GM12878 (cell line): ENCODE data around the gene NAB1. TPM values are rescaled to one million over a fixed set of nuclear protein-coding genes. Genes with fewer than 3 reads are reported as not detected.

Source experiments
- ATAC-seq: fragments of 200-7000 bp; cut with Tn5 transposase; 3 replicates; pipeline ENCODE4 v1.9.1; 2020; ENCODE audit warnings: mild to moderate bottlenecking, moderate library complexity
- BruUV-seq: library from RNA; stranded (reverse); fragments of 400-500 nt; replicated peaks from 2 replicates; lab custom pipeline; 2021; lab: Mats Ljungman, UMichigan
- CTCF ChIA-PET: fragments of 300-600 bp; sonication (Branson Sonifier 250); formaldehyde crosslinking; extraction: SDS; loops from one replicate; lab custom pipeline; 2021; ENCODE audit warnings: inconsistent platforms; lab: Yijun Ruan, JAX
- POLR2A ChIA-PET: fragments of 350-600 bp; formaldehyde crosslinking; extraction: SDS; loops from one replicate; lab custom pipeline; 2021; ENCODE audit warnings: inconsistent platforms; lab: Charles Lee
- RAD21 ChIA-PET: fragments of 300-600 bp; sonication (Branson Sonifier 250); formaldehyde crosslinking; loops from one replicate; lab custom pipeline; 2023; ENCODE audit warnings: antibody characterized with exemption; ENCODE audit not compliant: unreplicated experiment; lab: Charles Lee
- SMC1A ChIA-PET: fragments of 300-600 bp; sonication (Branson Sonifier 250); formaldehyde crosslinking; loops from one replicate; lab custom pipeline; 2023; ENCODE audit not compliant: unreplicated experiment, uncharacterized antibody; lab: Charles Lee
- DNase-seq: peaks from one replicate; pipeline ENCODE4 v3.0.0-alpha.2; 2011; ENCODE audit warnings: low read depth, low spot score
- FAIRE-seq: peaks from 3 replicates; lab custom pipeline; 2011; peaks lifted over from hg19 to GRCh38; lab: Jason Lieb, UNC
- H2AFZ ChIP-seq: 2 replicates; pipeline ENCODE4 v1.6.0; 2011; ENCODE audit warnings: low read depth, low read length, control low read depth; ENCODE audit not compliant: control insufficient read depth
- H3K27ac ChIP-seq: 2 replicates; pipeline ENCODE4 v1.5.1; 2011; ENCODE audit warnings: control low read depth; ENCODE audit not compliant: control insufficient read depth, insufficient read depth
- H3K27me3 ChIP-seq, 2 experiments: replicated peaks in 1 of 2; 2 replicates each; pipeline versions ENCODE4 v1.6.0 to v1.6.1; 2011; ENCODE audit warnings: low read length in 1 of 2; ENCODE audit not compliant: control insufficient read depth in 2 of 2, insufficient read depth in 2 of 2
- H3K36me3 ChIP-seq, 2 experiments: 2 replicates each; pipeline ENCODE4 v1.5.1; 2011; ENCODE audit warnings: low read length in 1 of 2; ENCODE audit not compliant: control insufficient read depth in 2 of 2, insufficient read depth in 2 of 2
- H3K4me1 ChIP-seq: 2 replicates; pipeline ENCODE4 v1.6.1; 2011; ENCODE audit warnings: mild to moderate bottlenecking, low read length, moderate library complexity, mixed read lengths; ENCODE audit not compliant: control insufficient read depth, insufficient read depth
- H3K4me2 ChIP-seq: 2 replicates; pipeline ENCODE4 v1.6.0; 2011; ENCODE audit warnings: control low read depth; ENCODE audit not compliant: control insufficient read depth, insufficient read depth
- H3K4me3 ChIP-seq: fragments of 200-600 bp; sonication (generic); 2 replicates; pipeline ENCODE4 v1.5.1; 2016
- H3K79me2 ChIP-seq: 2 replicates; pipeline ENCODE4 v1.6.0; 2011; ENCODE audit warnings: low read length; ENCODE audit not compliant: control insufficient read depth, insufficient read depth
- H3K9ac ChIP-seq: 2 replicates; pipeline ENCODE4 v1.8.0; 2011; ENCODE audit warnings: low read length, control low read depth, mixed read lengths; ENCODE audit not compliant: control insufficient read depth, insufficient read depth
- H3K9me3 ChIP-seq: replicated peaks from 3 replicates; pipeline ENCODE4 v1.5.1; 2011; ENCODE audit warnings: mild to moderate bottlenecking, low read length; ENCODE audit not compliant: control insufficient read depth, insufficient read depth
- H4K20me1 ChIP-seq: 2 replicates; pipeline ENCODE4 v1.6.0; 2011; ENCODE audit not compliant: control insufficient read depth, insufficient read depth
- ASH2L ChIP-seq: fragments of 300-600, 200-600 bp; sonication (generic); IDR thresholded peaks from 2 replicates; pipeline ENCODE4 v1.6.1; 2017; ENCODE audit warnings: low read depth, mild to moderate bottlenecking, borderline replicate concordance
- BCL11A ChIP-seq: IDR thresholded peaks from 2 replicates; pipeline ENCODE4 v1.6.1; 2011; ENCODE audit warnings: low read depth, low read length
- HCFC1 ChIP-seq: fragments of 150-350 bp; IDR thresholded peaks from 2 replicates; pipeline ENCODE4 v1.6.1; 2014; ENCODE audit warnings: low read length
- IKZF1 ChIP-seq: fragments of 450-650 bp; conservative IDR thresholded peaks from 2 replicates; pipeline ENCODE4 v1.6.1; 2017; ENCODE audit warnings: antibody characterized with exemption, mild to moderate bottlenecking
- IKZF2 ChIP-seq, 2 experiments: fragments of 450-650 bp; IDR thresholded peaks; 2 replicates each; pipeline ENCODE4 v1.6.1; 2017; ENCODE audit warnings: mild to moderate bottlenecking in 2 of 2, moderate library complexity in 2 of 2
- MEF2A ChIP-seq: IDR thresholded peaks from 2 replicates; pipeline ENCODE4 v1.6.1; 2011; ENCODE audit warnings: low read depth, mild to moderate bottlenecking, low read length, moderate library complexity; ENCODE audit not compliant: insufficient read depth
- MXI1 ChIP-seq: fragments of 150-350 bp; IDR thresholded peaks from 2 replicates; pipeline ENCODE4 v1.6.1; 2011; ENCODE audit warnings: low read depth, mild to moderate bottlenecking, inconsistent platforms, low read length, improper control_type of control experiment
- NR2F1 ChIP-seq: fragments of 450-650 bp; conservative IDR thresholded peaks from 2 replicates; pipeline ENCODE4 v1.6.1; 2017; ENCODE audit warnings: mild to moderate bottlenecking
- POU2F2 ChIP-seq: IDR thresholded peaks from 3 replicates; pipeline ENCODE4 v1.6.1; 2011; ENCODE audit warnings: low read depth, mild to moderate bottlenecking, low read length, borderline replicate concordance
- RCOR1 ChIP-seq: conservative IDR thresholded peaks from 2 replicates; pipeline ENCODE4 v1.6.1; 2012; ENCODE audit warnings: low read depth, low read length, improper control_type of control experiment
- WGBS: methylation state at CpG from one replicate; pipeline ENCODE4 v1.1.6; 2016; ENCODE audit warnings: low lambda C conversion rate; ENCODE audit not compliant: insufficient replicate concordance, insufficient coverage; ENCODE audit errors: missing lambda C conversion rate; 5-methylcytosine and 5-hydroxymethylcytosine counted together
- in situ Hi-C: fragments of 300-500 bp; cut with MboI; formaldehyde crosslinking; loops from 9 replicates; pipeline ENCODE4 v1.14.3; 2018; ENCODE audit warnings: mixed read lengths
- intact Hi-C: fragments of 100-400 bp; cut with micrococcal nuclease; formaldehyde crosslinking; loops from one replicate; pipeline ENCODE4 v1.14.2; 2022; ENCODE audit not compliant: unreplicated experiment
- polyA plus RNA-seq, 11 experiments: library from polyadenylated mRNA; depleted of rRNA in 4 of 11; unstranded in 6 of 11; stranded (reverse) in 5 of 11; fragments of >200 nt; fragmentation: Nextera tagmentation in 4 of 11; fragmentation: Illumina TruSeq in 1 of 11; extraction: Ambion mirVana in 4 of 11; extraction: Trizol in 1 of 11; gene quantifications; 1 replicate in 1 of 11; 2 replicates in 10 of 11; pipeline versions ENCODE4 v1.2.1 to v1.2.3, GENCODE V29; 2011 to 2016; ENCODE audit warnings: inconsistent platforms in 2 of 11, missing spikeins in 2 of 11, low read depth in 1 of 11
- total RNA-seq, 4 experiments: library from RNA; depleted of rRNA in 3 of 4; stranded (reverse); fragments of >200 nt in 3 of 4; fragmentation: Illumina TruSeq in 1 of 4; extraction: Trizol in 1 of 4; gene quantifications; 2 replicates each; pipeline versions ENCODE4 v1.2.1 to v1.2.3, GENCODE V29; 2013 to 2021
- TF ChIP-seq, protein P1 (sequence below): IDR thresholded peaks from 2 replicates; pipeline ENCODE4 v1.6.1; 2012; ENCODE audit warnings: low read length, inconsistent platforms
- TF ChIP-seq, protein P2 (sequence below): fragments of 450-650 bp; IDR thresholded peaks from 2 replicates; pipeline ENCODE4 v1.6.1; 2017; ENCODE audit warnings: mild to moderate bottlenecking
- TF ChIP-seq, protein P3 (sequence below): IDR thresholded peaks from 2 replicates; pipeline ENCODE4 v1.6.1; 2012; ENCODE audit warnings: mild to moderate bottlenecking, low read depth, low read length

NAB1 gene
- total and polyA plus RNA-seq, 10 of the 15 experiments (the other 5 are each of a cell fraction or from before 2014, with no cell fraction given) = 4.5 to 39.6 (median 23.0) TPM

DNA sequence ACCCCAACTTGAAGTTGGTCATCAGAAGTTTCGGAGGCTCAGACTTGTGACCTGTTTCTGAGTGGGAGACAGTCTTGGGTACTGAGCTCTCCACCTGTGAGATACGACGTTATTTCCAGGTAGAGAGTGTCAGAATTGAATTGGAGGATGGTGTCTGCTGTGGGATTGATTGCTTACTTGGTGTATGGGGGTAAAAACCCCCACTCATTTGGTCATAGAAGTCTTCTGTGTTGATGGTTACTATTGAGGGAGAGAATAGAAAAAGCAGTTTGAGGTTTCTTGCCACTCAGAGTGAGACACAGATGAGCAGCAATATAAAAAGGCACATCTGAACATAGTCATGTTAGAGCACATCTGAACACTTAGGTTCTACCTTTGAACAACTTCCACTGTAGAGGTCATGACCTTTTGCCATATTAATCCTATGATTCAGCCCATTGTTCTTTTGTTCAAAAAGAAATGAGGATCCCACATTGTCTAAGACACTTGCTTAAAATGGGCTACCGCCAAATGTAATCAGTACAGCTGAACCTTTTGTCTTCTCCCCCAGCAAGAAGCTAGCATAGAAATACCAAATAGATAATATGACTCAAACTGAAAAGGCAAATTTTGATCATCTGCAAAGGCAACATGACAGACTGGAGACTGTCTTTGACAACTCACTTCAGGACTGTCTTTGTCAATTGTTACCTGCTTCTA, 73.3 kb downstream of the NAB1 start:
- BruUV-seq = no TSS peak
- peak; percentile 96 for TF ChIP-seq NR2F1
- TF ChIP-seq BCL11A = peak; percentile 74
- peak; percentile 65 to 76 for TF ChIP-seq IKZF2 (IDR thresholded peaks at IDR 0.05)
- no peak for TF ChIP-seq HCFC1
- TF ChIP-seq, protein P1, sequence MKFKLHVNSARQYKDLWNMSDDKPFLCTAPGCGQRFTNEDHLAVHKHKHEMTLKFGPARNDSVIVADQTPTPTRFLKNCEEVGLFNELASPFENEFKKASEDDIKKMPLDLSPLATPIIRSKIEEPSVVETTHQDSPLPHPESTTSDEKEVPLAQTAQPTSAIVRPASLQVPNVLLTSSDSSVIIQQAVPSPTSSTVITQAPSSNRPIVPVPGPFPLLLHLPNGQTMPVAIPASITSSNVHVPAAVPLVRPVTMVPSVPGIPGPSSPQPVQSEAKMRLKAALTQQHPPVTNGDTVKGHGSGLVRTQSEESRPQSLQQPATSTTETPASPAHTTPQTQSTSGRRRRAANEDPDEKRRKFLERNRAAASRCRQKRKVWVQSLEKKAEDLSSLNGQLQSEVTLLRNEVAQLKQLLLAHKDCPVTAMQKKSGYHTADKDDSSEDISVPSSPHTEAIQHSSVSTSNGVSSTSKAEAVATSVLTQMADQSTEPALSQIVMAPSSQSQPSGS = peak; percentile 84
- TF ChIP-seq POU2F2 = peak; percentile 43; the same call in 1 of the 3 replicates
- TF ChIP-seq RCOR1 = no peak
- no peak for TF ChIP-seq MXI1
- TF ChIP-seq, protein P2, sequence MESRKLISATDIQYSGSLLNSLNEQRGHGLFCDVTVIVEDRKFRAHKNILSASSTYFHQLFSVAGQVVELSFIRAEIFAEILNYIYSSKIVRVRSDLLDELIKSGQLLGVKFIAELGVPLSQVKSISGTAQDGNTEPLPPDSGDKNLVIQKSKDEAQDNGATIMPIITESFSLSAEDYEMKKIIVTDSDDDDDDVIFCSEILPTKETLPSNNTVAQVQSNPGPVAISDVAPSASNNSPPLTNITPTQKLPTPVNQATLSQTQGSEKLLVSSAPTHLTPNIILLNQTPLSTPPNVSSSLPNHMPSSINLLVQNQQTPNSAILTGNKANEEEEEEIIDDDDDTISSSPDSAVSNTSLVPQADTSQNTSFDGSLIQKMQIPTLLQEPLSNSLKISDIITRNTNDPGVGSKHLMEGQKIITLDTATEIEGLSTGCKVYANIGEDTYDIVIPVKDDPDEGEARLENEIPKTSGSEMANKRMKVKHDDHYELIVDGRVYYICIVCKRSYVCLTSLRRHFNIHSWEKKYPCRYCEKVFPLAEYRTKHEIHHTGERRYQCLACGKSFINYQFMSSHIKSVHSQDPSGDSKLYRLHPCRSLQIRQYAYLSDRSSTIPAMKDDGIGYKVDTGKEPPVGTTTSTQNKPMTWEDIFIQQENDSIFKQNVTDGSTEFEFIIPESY = no peak
- TF ChIP-seq, protein P3, sequence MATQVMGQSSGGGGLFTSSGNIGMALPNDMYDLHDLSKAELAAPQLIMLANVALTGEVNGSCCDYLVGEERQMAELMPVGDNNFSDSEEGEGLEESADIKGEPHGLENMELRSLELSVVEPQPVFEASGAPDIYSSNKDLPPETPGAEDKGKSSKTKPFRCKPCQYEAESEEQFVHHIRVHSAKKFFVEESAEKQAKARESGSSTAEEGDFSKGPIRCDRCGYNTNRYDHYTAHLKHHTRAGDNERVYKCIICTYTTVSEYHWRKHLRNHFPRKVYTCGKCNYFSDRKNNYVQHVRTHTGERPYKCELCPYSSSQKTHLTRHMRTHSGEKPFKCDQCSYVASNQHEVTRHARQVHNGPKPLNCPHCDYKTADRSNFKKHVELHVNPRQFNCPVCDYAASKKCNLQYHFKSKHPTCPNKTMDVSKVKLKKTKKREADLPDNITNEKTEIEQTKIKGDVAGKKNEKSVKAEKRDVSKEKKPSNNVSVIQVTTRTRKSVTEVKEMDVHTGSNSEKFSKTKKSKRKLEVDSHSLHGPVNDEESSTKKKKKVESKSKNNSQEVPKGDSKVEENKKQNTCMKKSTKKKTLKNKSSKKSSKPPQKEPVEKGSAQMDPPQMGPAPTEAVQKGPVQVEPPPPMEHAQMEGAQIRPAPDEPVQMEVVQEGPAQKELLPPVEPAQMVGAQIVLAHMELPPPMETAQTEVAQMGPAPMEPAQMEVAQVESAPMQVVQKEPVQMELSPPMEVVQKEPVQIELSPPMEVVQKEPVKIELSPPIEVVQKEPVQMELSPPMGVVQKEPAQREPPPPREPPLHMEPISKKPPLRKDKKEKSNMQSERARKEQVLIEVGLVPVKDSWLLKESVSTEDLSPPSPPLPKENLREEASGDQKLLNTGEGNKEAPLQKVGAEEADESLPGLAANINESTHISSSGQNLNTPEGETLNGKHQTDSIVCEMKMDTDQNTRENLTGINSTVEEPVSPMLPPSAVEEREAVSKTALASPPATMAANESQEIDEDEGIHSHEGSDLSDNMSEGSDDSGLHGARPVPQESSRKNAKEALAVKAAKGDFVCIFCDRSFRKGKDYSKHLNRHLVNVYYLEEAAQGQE = no peak
- peak; percentile 54; the same call in 1 of the 2 replicates for TF ChIP-seq MEF2A
- peak; percentile 63; the same call in 1 of the 2 replicates for TF ChIP-seq IKZF1
- peak; percentile 89 for TF ChIP-seq ASH2L

More for the DNA sequence above, 73.3 kb downstream of the NAB1 start:
- no peaks in the 10 kb centered on the region for H3K79me2 ChIP-seq
- ATAC-seq (peak; percentile 68), DNase-seq (peak; percentile 79), FAIRE-seq (peak; percentile 41)
- peak overlapping the region; percentile 82 for H3K4me2 ChIP-seq
- 2% methylated on average over 4 of the region's 4 CpGs for whole genome bisulfite sequencing
- H3K36me3 ChIP-seq = no peaks in the 10 kb centered on the region
- in situ Hi-C loops = no loop called here
- H4K20me1 ChIP-seq = no peaks in the 10 kb centered on the region
- H2AFZ ChIP-seq = peak overlapping the region; percentile 69
- H3K9ac ChIP-seq = peak overlapping the region; percentile 47; the same call in 1 of the 2 replicates
- H3K27me3 ChIP-seq = no peaks in the 10 kb centered on the region
- H3K4me1 ChIP-seq = peaks cover 41% of the 10 kb centered on the region
- RAD21 ChIA-PET = interaction anchor here (1.0 to 6.2 kb wide), 15 partner anchors 10 to 197 kb away, joined by 3 to 99 read pairs (median 6); no protein-coding TSS in a partner anchor
- no peak overlapping the region for H3K4me3 ChIP-seq
- peak overlapping the region; percentile 82 for H3K27ac ChIP-seq
- CTCF ChIA-PET = interaction anchor here (0.6 to 3.5 kb wide), 9 partner anchors 9 to 80 kb away, joined by 3 to 19 read pairs (median 4); no protein-coding TSS in a partner anchor
- POLR2A ChIA-PET = interaction anchor here (0.7 to 6.1 kb wide), 8 partner anchors 9 to 70 kb away, joined by 3 to 53 read pairs (median 5); no protein-coding TSS in a partner anchor
- intact Hi-C loops = loop anchor here (1.0 to 10.0 kb wide), 4 partner anchors 27 to 403 kb away; partner anchors contain the start of gene GLS
- SMC1A ChIA-PET = interaction anchor here (0.7 to 8.8 kb wide), 18 partner anchors 9 to 164 kb away, joined by 3 to 137 read pairs (median 7); no protein-coding TSS in a partner anchor
- H3K9me3 ChIP-seq = no peaks in the 10 kb centered on the region
